Stimulated activated naive CD8-positive, alpha-beta T cell treated with anti-CD3 and anti-CD28 coated beads, Interleukin-15, amount 100 ng/mL, for 72 hours (primary cell): ENCODE results near the gene SOX13.

ENCODE experiments used
- ATAC-seq: fragments of 150-1000 bp; cut with Tn5 transposase; 2 replicates; pipeline ENCODE4 v1.10.0; 2021; ENCODE audit warnings: mild to moderate bottlenecking, moderate library complexity
- DNase-seq, 2 donors: peaks; one replicate each; pipeline ENCODE4 v3.0.0; 2021 to 2022
- H3K27ac Mint-ChIP-seq, 2 donors: one replicate each; pipeline ENCODE4 v1.8.0; 2022; ENCODE audit warnings: mild to moderate bottlenecking in 2 of 2, mixed read lengths in 2 of 2, moderate library complexity in 2 of 2
- H3K27me3 Mint-ChIP-seq: one replicate; pipeline ENCODE4 v1.8.0; 2022; ENCODE audit warnings: mixed read lengths
- H3K4me1 Mint-ChIP-seq: one replicate; pipeline ENCODE4 v1.8.0; 2022; ENCODE audit warnings: mild to moderate bottlenecking, mixed read lengths
- H3K4me3 Mint-ChIP-seq, 2 donors: one replicate each; pipeline ENCODE4 v1.8.0; 2022; ENCODE audit warnings: mild to moderate bottlenecking in 2 of 2, mixed read lengths in 2 of 2, moderate library complexity in 1 of 2
- H3K9me3 Mint-ChIP-seq, 2 donors: one replicate each; pipeline ENCODE4 v1.8.0; 2022; ENCODE audit warnings: mixed read lengths in 2 of 2

The SOX13 gene

DNA sequence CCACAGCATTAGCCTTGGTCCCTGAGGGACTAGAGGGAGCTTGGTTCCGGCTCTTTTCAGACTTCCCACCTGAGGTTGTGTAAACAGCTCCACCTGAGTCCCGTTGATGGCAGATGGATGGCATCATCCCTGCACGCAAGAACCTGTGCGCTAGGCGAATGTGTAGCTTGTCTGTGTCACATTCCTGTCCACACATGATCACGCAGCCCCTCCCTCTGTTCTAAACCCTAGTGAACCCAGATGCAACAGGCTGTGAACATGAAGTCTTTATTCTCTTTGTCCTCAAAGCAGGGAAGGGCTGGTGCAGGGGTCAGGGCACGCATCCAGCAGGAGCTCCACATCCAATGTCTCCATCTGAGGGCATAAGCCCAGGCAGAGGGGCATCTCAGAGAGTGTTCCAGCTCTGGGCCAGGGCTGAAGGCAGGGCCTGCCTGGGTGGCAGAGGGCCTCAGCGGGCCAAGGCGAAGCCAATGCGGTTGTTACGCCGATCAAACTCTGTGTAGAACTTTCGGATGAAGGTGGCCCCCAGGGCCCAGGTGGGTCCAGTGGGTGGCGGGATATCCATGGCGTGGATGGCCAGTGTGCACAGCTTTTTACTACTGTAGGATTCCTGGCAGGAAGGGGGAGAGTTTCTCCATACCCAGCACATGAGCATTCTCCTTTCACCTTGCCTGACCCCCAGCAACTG is 81.8 kb downstream of the SOX13 start:
- no peak for ATAC-seq
- no peak overlapping the region for H3K27ac Mint-ChIP-seq
- H3K9me3 Mint-ChIP-seq = no peaks in the 10 kb centered on the region
- DNase-seq = no peak
- peaks cover 10% of the 10 kb centered on the region for H3K27me3 Mint-ChIP-seq
- H3K4me3 Mint-ChIP-seq = no peak overlapping the region
- peaks cover 5% of the 10 kb centered on the region for H3K4me1 Mint-ChIP-seq

DNA sequence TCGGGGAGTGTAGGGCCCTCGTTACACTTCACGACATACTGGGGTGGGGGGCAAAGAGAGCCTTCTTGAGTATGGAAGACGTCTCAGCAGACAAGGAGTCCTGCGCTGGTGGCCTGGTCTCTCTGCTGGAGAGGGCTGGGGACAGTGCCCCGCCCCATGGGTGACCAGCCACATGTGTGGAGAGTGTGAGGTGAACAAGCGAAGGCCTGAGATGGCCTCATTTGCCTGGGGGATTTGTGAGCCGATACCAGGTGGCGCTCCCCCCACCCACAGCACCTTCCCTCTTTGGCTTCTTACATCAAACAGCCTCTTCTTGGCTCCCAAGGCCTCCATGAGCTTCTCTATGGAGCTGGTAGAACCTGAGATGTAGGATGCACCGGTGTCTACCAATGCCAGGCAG is 83.0 kb downstream of the SOX13 start:
- no peak overlapping the region for H3K27ac Mint-ChIP-seq
- no peak overlapping the region for H3K4me3 Mint-ChIP-seq
- H3K27me3 Mint-ChIP-seq = peaks cover 3% of the 10 kb centered on the region

DNA sequence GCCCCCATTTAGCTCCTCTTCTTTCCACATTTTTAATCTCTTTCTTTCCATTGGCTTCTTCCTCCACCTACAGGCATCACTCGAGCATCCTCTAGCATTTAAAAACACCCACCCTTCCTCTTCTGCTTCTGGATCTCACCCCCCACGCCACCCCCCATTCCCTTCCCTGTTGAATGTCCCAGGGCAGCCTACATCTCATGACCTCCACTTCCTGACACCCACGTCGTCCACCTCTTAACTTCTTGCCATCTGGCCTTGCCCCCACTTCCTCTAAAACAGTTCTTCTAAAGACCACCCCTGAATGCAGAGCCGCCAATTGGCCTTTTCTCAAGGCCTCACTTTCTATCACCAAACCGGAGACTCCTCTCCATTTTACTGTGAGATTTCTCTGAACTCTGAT is 85.0 kb downstream of the SOX13 start:
- DNase-seq = no peak
- Mint-ChIP-seq H3K4me3 (no peak overlapping the region), H3K4me1 (no peaks in the 10 kb centered on the region), H3K27me3 (no peaks in the 10 kb centered on the region), H3K27ac (no peak overlapping the region), H3K9me3 (no peaks in the 10 kb centered on the region)
- ATAC-seq = no peak

More for the DNA sequence above, 83.0 kb downstream of the SOX13 start:
- ATAC-seq = no peak
- no peaks in the 10 kb centered on the region for H3K4me1 Mint-ChIP-seq
- DNase-seq = no peak
- H3K9me3 Mint-ChIP-seq = no peaks in the 10 kb centered on the region

DNA sequence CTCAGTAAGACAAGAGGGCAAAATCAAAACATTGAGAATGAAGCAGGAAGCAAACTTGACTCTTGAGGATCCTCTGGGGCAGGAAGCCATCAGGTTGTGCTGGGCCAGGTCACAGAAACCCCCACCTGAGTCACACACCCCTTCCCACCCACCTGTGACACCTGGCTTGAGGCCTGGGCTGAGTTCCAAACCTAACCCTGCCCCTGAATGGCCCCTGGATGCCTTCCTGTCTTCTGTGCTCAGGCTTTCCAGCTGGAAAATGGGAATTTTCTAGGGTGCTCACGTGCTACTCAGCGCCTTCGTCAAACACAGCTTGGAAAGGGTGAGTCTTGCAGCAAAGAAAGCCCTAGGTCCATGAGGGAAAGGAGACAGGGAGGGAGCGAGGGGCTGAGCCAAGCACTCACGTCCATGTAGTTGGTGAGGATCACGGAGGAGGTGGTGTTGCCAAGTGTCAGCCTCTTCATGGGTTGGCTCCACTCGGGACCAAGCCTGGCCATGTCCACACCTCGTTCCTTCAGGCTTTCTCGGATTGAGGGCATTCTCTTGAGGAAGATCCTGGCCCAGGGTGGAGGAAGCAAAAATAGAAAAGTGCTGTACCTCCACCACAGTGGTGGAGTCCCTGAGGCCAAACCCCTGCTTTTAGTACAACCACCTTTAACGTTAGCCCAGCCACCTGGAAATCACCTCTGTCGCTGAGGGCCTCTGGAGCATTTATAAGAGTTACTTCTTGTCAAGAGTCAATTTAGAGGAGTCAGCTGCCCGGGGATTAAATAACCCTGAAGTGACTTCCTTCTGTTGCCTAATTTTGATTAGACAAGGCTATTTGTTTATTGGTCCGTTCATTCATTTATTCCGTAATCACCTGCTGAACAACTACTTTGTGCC is 88.9 kb downstream of the SOX13 start:
- Mint-ChIP-seq H3K27me3 (peaks cover 14% of the 10 kb centered on the region), H3K27ac (no peak overlapping the region), H3K4me3 (no peak overlapping the region), H3K9me3 (no peaks in the 10 kb centered on the region), H3K4me1 (no peaks in the 10 kb centered on the region)
- DNase-seq = no peak
- no peak for ATAC-seq

DNA sequence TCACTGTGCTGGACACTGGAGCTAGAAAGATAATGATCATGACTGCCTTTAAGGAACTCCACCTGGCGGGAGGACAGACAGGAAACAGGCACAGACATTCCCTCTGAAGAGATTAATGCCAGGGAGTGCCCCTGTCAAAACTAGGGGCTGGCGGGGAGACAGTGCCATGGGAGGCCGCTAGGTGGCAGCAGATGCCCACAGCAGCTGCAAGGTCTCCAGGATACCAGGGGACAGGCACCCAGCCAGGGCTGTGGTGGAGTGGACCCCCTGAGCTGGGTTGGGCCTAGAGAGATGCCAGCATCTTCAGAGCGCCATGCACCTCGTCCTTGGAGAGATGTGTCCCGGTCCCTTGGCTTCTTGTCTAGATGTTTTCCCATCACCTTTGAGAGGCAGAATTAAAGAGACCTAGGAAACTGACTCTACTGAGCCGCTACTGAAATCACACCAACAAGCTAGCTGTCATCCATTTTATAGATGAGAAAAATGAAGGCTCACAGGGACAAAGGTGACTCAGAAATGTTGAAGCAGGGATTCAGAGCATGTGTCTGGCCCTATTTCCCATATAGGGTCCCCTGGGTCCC is 89.7 kb downstream of the SOX13 start:
- ATAC-seq = peak; percentile 89
- no peaks in the 10 kb centered on the region for H3K4me1 Mint-ChIP-seq
- no peak overlapping the region for H3K27ac Mint-ChIP-seq
- peak; percentile 80 to 84 for DNase-seq
- H3K27me3 Mint-ChIP-seq = peaks cover 14% of the 10 kb centered on the region
- H3K4me3 Mint-ChIP-seq = no peak overlapping the region
- H3K9me3 Mint-ChIP-seq = peaks cover 5 to 6% of the 10 kb centered on the region in 2 donors

DNA sequence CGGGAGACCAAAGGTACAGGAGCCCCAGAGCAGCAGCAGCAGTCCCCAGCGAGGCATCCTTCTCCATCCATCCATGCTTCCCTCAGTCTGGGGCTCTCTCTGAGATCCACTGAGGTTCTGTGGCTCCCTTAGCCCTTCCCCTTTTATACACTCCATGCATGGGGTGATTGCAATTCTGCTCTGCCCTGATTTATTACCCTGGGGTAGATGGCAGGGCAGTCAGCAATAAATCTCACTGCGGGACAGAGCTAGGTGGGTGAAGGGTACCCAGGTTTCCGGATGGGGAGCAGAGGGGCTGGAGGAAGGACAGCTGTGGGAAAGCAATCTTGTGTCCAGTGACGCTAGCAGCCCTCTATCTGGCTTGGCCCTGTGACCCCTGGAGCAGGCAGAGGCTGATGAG is 93.3 kb downstream of the SOX13 start, which contains the start of gene REN:
TSS of gene REN (minus strand) at position 119 of the 400 bp plus-strand sequence. CDS start at position 75, 44 bp downstream.
- H3K27ac Mint-ChIP-seq = no peak within 1 kb of the TSS
- H3K27me3 Mint-ChIP-seq = peaks cover 14% of the 10 kb centered on the region
- no peak for DNase-seq
- ATAC-seq = no peak
- H3K4me3 Mint-ChIP-seq = no peak within 1 kb of the TSS
- H3K4me1 Mint-ChIP-seq = no peaks in the 10 kb centered on the region
- peaks cover 24 to 29% of the 10 kb centered on the region in 2 donors for H3K9me3 Mint-ChIP-seq

DNA sequence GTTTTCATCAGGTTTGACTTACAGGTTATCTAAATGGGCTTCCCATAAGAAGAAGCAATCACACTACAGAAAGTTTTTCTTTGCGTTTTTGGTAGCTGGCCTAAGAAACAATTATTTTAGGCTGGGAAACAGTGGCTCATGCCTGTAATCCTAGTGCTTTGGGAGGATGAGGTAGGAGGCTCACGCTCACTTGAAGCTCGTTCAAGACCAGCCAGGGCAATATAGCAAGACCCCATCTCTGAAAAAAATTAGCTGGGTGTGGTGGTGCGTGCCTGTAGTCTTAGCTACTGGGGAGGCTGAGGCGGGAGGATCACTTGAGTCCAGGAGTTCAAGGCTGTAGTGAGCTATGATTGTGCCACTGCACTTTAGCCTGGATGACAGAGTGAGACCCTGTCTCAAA is 94.8 kb downstream of the SOX13 start:
- Mint-ChIP-seq H3K4me1 (no peaks in the 10 kb centered on the region), H3K27ac (no peak overlapping the region), H3K27me3 (peaks cover 14% of the 10 kb centered on the region), H3K9me3 (peaks cover 30 to 44% of the 10 kb centered on the region in 2 donors), H3K4me3 (no peak overlapping the region)
- no peak for DNase-seq
- no peak for ATAC-seq

DNA sequence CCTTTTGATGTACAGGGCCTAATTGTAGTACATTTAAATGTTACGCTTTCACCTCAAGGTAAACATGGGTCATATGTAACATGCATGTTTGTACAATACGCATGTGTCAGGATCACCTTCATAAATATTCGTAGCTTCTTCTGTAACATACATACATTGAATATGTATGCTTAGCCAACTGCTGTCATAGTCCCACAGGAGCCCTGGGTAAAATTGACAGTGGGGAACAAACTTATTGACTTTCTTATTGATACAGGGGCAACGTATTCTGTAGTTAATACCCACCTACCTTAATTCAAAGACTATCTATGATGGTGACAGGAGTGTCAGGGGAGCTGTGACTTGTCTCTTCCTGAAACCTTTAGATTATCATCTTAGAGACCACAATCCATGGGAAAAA is 96.9 kb downstream of the SOX13 start:
- H3K4me3 Mint-ChIP-seq = no peak overlapping the region
- no peaks in the 10 kb centered on the region for H3K4me1 Mint-ChIP-seq
- no peak for DNase-seq
- peaks cover 37 to 55% of the 10 kb centered on the region in 2 donors for H3K9me3 Mint-ChIP-seq
- no peak for ATAC-seq
- H3K27ac Mint-ChIP-seq = no peak overlapping the region
- peaks cover 14% of the 10 kb centered on the region for H3K27me3 Mint-ChIP-seq

DNA sequence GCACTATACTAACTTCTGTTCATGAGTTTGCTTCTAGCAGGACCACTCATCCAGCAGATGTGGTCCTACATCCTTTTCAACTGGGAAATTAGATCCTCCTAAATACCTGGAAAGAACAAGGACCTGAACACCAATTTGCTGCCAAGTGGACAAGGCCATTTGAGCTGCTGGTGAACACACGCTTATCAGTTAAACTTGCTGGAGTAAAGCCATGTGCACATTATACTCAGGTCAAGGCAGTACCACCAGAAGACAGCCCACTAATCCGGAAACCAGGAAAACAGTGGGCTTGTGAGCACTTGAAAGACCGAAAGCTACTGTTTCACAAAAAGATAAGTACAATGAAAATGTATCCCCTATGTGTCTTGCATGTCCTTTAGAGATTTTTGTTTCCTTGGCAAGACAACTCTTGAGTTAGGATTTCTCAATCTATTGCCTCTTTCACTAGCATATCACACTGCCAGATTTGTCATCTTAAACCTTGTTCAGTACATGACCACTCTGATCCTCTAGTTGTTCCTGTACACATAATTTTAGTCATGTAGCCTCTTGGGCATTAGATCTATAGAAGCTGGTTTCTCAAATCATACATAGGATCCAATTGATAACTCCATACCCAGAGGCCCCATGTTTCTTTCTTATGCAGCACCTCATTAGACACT is 97.7 kb downstream of the SOX13 start:
- no peak overlapping the region for H3K27ac Mint-ChIP-seq
- ATAC-seq = no peak
- peaks cover 37 to 55% of the 10 kb centered on the region in 2 donors for H3K9me3 Mint-ChIP-seq
- DNase-seq = no peak
- no peaks in the 10 kb centered on the region for H3K4me1 Mint-ChIP-seq
- H3K4me3 Mint-ChIP-seq = no peak overlapping the region
- peaks cover 9% of the 10 kb centered on the region for H3K27me3 Mint-ChIP-seq

DNA sequence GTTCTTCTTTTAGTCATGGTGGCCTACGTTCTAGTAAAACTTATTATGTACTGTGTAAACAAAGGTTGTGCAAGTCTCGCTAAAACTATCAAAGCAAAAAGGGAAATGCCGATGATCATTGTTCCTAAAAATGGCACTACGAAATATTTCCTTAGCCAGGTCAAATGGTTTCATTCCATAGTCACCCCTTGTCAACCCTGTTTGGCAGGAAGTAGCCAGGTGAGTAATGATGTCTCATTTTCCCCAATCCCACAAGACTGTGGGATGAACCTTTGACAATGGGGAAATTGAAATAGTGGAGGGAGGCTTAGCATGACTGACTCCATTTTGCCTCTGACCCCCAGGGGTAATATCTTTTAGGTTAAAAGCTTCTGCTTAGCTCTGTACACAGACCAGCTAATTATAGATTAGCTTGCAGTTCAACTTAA is 98.8 kb downstream of the SOX13 start:
- no peaks in the 10 kb centered on the region for H3K4me1 Mint-ChIP-seq
- DNase-seq (no peak), ATAC-seq (no peak)
- H3K27ac Mint-ChIP-seq = no peak overlapping the region
- no peaks in the 10 kb centered on the region for H3K27me3 Mint-ChIP-seq
- peaks cover 37 to 55% of the 10 kb centered on the region in 2 donors for H3K9me3 Mint-ChIP-seq
- no peak overlapping the region for H3K4me3 Mint-ChIP-seq

DNA sequence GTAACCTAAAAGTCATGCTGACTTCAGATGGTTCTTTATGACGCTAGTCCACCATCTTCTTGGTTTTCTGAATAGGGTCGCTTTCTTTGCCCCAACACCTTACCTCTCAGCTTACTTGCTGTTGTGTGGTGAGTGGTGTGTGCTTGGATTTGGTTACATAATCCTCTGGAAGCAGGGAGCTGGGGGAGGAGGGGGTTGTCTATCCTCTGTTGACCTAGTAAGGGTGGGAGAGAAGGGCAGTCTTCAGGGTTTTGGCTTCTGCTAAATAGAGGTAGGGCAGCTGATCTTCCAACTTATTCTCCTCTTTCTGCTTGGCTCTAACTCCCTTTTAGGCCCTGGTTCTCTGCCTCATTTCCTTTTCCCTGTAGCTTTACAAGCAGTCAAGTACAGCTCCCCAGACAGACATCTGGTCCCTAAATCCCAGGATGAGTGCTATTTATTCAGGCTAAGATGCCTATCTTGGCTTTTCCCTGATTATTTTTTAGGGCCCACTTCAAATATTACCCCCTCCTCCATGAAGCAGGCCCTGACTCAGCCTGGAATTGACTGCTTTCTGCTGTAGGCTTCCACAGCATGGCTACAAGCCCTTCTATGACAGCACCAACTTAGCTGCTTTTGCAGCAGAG is 99.6 kb downstream of the SOX13 start:
- ATAC-seq (no peak), DNase-seq (no peak)
- Mint-ChIP-seq H3K9me3 (peaks cover 33 to 50% of the 10 kb centered on the region in 2 donors), H3K4me1 (no peaks in the 10 kb centered on the region), H3K27ac (no peak overlapping the region), H3K4me3 (no peak overlapping the region), H3K27me3 (no peaks in the 10 kb centered on the region)

DNA sequence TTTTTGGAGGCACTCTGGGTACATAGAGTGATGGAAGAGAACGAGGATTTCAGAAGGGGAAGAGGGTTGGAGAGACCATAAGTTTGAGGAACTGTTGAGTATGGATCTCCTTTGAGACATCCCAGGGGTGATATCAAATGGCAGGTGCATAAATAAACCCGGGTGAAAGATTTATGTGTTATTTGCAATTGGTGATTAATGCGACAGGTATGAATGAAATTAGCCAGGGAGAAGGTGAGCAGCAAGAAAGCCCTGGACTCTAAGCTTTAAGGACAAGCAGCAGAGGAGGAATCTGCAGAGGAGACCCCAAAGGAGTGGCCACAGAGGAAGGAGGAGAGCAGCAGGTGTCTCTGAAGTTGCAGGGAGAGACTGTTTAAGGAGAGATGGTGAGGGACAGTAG is 102.0 kb downstream of the SOX13 start:
- Mint-ChIP-seq H3K4me1 (no peaks in the 10 kb centered on the region), H3K9me3 (peaks cover 20 to 38% of the 10 kb centered on the region in 2 donors), H3K27ac (no peak overlapping the region), H3K27me3 (no peaks in the 10 kb centered on the region), H3K4me3 (no peak overlapping the region)
- no peak for ATAC-seq
- no peak for DNase-seq

DNA sequence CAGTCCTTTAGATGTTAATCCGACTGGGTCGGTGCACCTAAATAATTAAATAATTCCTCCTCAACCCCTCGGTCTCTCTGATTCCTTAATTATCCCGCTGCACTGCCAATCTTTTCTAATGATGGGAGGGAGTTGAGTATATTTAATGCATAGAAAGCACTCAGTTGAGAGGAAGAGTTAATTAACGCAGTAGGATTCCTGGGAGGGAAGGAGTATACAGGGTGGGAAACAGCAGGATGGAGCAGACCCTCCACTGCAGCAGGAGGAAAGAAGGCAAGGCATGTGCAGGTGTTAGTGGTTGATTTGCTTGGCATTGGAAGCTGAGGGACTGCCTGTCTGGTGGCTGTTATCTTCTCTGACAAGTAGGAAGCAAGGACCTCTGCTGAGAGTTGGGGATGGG is 103.1 kb downstream of the SOX13 start:
- Mint-ChIP-seq H3K4me3 (no peak overlapping the region), H3K4me1 (no peaks in the 10 kb centered on the region), H3K9me3 (peaks cover 13 to 27% of the 10 kb centered on the region in 2 donors), H3K27me3 (no peaks in the 10 kb centered on the region), H3K27ac (no peak overlapping the region)
- no peak for DNase-seq
- no peak for ATAC-seq

DNA sequence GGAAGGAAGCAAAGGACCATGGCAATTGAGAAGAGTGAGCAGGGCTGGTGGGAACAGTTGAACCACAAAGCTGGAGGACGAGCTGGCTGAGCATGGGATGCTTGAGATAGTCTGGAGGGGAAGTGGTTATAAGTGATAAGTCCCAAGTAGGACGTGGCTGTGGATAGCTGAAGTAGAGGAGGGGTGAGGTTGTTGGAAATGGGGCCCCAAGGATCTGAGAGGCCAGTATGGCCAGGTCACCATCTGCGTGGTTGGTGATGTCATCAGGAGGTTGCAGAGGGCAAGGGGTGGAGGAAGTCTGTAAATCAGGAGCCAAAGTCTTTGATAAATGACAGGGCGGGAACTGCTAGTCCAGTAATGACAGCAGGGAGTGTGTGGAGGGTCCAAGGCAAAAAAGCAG is 104.2 kb downstream of the SOX13 start:
- DNase-seq = no peak
- no peak overlapping the region for H3K27ac Mint-ChIP-seq
- no peaks in the 10 kb centered on the region for H3K4me1 Mint-ChIP-seq
- no peak for ATAC-seq
- H3K4me3 Mint-ChIP-seq = no peak overlapping the region
- peaks cover 10 to 16% of the 10 kb centered on the region in 2 donors for H3K9me3 Mint-ChIP-seq
- H3K27me3 Mint-ChIP-seq = no peaks in the 10 kb centered on the region
